SK-N-SH treated with all-trans-retinoic acid at 6 μM for 48 hours (cell line): Measurements from ENCODE around the gene SYNJ2.
"Not testable (repeated sequence)": the region's sequence is repeated elsewhere in the genome, so short reads cannot be mapped to it uniquely, and the experiment has no call there.

Experiments
- ATAC-seq: fragments of 200-7000 bp; cut with Tn5 transposase; 3 replicates; pipeline ENCODE4 v1.9.1; 2020; ENCODE audit warnings: mild to moderate bottlenecking, moderate library complexity
- ARNTL ChIP-seq: fragments of 450-650 bp; formaldehyde crosslinking; IDR thresholded peaks from 2 replicates; pipeline ENCODE4 v1.5.0; 2020; ENCODE audit warnings: low read depth, mild to moderate bottlenecking, moderate library complexity, borderline replicate concordance
- BACH2 ChIP-seq: fragments of 250-450 bp; sonication (Bioruptor Pico); IDR thresholded peaks from 2 replicates; pipeline ENCODE4 v1.9.0; 2021; ENCODE audit warnings: mild to moderate bottlenecking, borderline replicate concordance
- CSRNP3 ChIP-seq: fragments of 250-450 bp; sonication (Bioruptor Pico); IDR thresholded peaks from 2 replicates; pipeline ENCODE4 v1.5.1; 2021; ENCODE audit warnings: mild to moderate bottlenecking, moderate library complexity
- ESRRG ChIP-seq: fragments of 250-450 bp; sonication (Bioruptor Pico); IDR thresholded peaks from 2 replicates; pipeline ENCODE4 v1.6.1; 2021; ENCODE audit warnings: mild to moderate bottlenecking
- GLIS3 ChIP-seq: fragments of 250-450 bp; sonication (Bioruptor Pico); IDR thresholded peaks from 2 replicates; pipeline ENCODE4 v1.5.0; 2020; ENCODE audit warnings: mild to moderate bottlenecking, moderate library complexity
- ISL1 ChIP-seq: fragments of 250-450 bp; sonication (Bioruptor Pico); IDR thresholded peaks from 2 replicates; pipeline ENCODE4 v2.1.2; 2022; ENCODE audit warnings: mild to moderate bottlenecking, moderate library complexity
- OSR1 ChIP-seq: fragments of 250-450 bp; sonication (Bioruptor Pico); IDR thresholded peaks from 2 replicates; pipeline ENCODE4 v1.8.0; 2022; ENCODE audit warnings: moderate library complexity, mild to moderate bottlenecking, inconsistent platforms
- POU6F1 ChIP-seq: fragments of 250-450 bp; sonication (Bioruptor Pico); IDR thresholded peaks from 2 replicates; pipeline ENCODE4 v1.8.0; 2021; ENCODE audit warnings: low read depth, mild to moderate bottlenecking, moderate library complexity, borderline replicate concordance
- PPARA ChIP-seq: fragments of 250-450 bp; sonication (Bioruptor Pico); IDR thresholded peaks from 2 replicates; pipeline ENCODE4 v1.5.0; 2020; ENCODE audit warnings: mild to moderate bottlenecking, borderline replicate concordance
- RARB ChIP-seq: fragments of 250-450 bp; sonication (Bioruptor Pico); IDR thresholded peaks from 2 replicates; pipeline ENCODE4 v1.8.0; 2021; ENCODE audit warnings: mild to moderate bottlenecking, moderate library complexity
- SNAI2 ChIP-seq: fragments of 250-450 bp; sonication (Bioruptor Pico); IDR thresholded peaks from 2 replicates; pipeline ENCODE4 v1.5.0; 2020; ENCODE audit warnings: mild to moderate bottlenecking, moderate library complexity
- TCF4 ChIP-seq: fragments of 250-450 bp; sonication (Bioruptor Pico); IDR thresholded peaks from 2 replicates; pipeline ENCODE4 v1.8.0; 2021; ENCODE audit warnings: mild to moderate bottlenecking, moderate library complexity, borderline replicate concordance
- TOX ChIP-seq: fragments of 250-450 bp; sonication (Bioruptor Pico); IDR thresholded peaks from 2 replicates; pipeline ENCODE4 v1.8.0; 2021; ENCODE audit warnings: mild to moderate bottlenecking, moderate library complexity, borderline replicate concordance
- TSHZ2 ChIP-seq: fragments of 250-450 bp; sonication (Bioruptor Pico); IDR thresholded peaks from 2 replicates; pipeline ENCODE4 v1.5.0; 2020; ENCODE audit warnings: mild to moderate bottlenecking, moderate library complexity
- ZC3H10 ChIP-seq: fragments of 250-450 bp; sonication (Bioruptor Pico); IDR thresholded peaks from 2 replicates; pipeline ENCODE4 v1.5.1; 2021; ENCODE audit warnings: mild to moderate bottlenecking, moderate library complexity
- ZFP30 ChIP-seq: fragments of 450-650 bp; formaldehyde crosslinking; IDR thresholded peaks from 2 replicates; pipeline ENCODE4 v1.5.0; 2022; ENCODE audit warnings: mild to moderate bottlenecking, moderate library complexity
- ZNF565 ChIP-seq: fragments of 450-650 bp; formaldehyde crosslinking; conservative IDR thresholded peaks from 2 replicates; pipeline ENCODE4 v1.5.0; 2020; ENCODE audit warnings: low read depth, mild to moderate bottlenecking, moderate library complexity
- ZNF70 ChIP-seq: fragments of 450-650 bp; formaldehyde crosslinking; IDR thresholded peaks from 2 replicates; pipeline ENCODE4 v1.5.0; 2020; ENCODE audit warnings: mild to moderate bottlenecking, moderate library complexity
- ZNF8 ChIP-seq: fragments of 450-650 bp; formaldehyde crosslinking; IDR thresholded peaks from 2 replicates; pipeline ENCODE4 v1.5.0; 2020; ENCODE audit warnings: mild to moderate bottlenecking, moderate library complexity
- TF ChIP-seq, protein P1 (sequence below): fragments of 250-450 bp; sonication (Bioruptor Pico); IDR thresholded peaks from 2 replicates; pipeline ENCODE4 v1.8.0; 2020; ENCODE audit warnings: mild to moderate bottlenecking, moderate library complexity, borderline replicate concordance

SYNJ2 gene

GRCh38 chr6:157964100-157964499 lies 17.6 kb upstream of the SYNJ2 start:
- no peak for TF ChIP-seq RARB (CRISPR knock-in tag)
- no peak for TF ChIP-seq TSHZ2 (CRISPR knock-in tag)
- TF ChIP-seq ZNF8 (CRISPR knock-in tag) = no peak
- TF ChIP-seq, all 23 proteins: peak for 0
- ATAC-seq = no peak

DNA sequence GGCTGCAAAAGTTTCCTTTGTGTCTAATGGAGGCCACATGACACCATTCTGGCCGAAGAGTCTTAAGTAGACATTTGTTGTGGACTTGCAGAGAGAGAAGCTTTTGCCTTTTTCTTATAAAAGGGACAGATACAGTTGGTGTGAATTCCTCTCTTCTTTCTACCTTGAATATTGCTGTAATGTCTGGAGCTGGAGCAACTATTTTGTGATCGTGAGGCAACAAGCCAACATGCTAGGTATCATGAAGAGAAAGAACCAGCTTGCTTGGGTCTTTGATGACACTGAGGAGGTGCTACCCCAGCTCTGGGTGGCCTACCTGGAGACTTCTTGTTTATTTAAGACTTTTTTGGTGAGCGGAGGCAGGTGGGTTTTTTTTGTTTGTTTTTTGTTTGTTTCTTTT lies 16.3 kb upstream of the SYNJ2 start:
- ATAC-seq = no peak
- TF ChIP-seq ZC3H10 (CRISPR knock-in tag) (no peak), TOX (CRISPR knock-in tag) (no peak), CSRNP3 (CRISPR knock-in tag) (no peak), GLIS3 (CRISPR knock-in tag) (no peak), OSR1 (CRISPR knock-in tag) (no peak), PPARA (no peak)
- TF ChIP-seq, all 23 proteins: peak for 0

DNA sequence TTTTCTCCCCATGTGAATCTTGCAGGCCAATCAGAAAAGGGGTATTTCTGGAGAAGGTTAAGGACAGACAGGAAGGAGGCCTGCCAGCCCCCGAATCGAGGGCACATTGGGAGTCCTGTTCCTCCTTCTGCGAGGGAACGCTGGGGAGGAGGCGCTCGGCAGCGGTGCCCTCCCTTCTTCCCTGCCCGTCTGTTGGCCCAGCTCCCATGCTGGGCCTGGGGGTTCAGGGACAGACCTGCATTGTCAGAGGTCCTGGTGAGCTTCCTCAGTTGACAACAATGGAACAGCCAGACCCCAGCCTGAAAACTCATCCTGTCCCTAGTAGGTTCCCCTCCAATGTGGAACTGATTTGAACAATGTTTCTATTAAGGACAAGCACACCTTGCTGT lies 15.1 kb upstream of the SYNJ2 start:
- no peak for TF ChIP-seq CSRNP3 (CRISPR knock-in tag)
- no peak for TF ChIP-seq RARB (CRISPR knock-in tag)
- no peak for TF ChIP-seq BACH2
- no peak for ATAC-seq

GRCh38 chr6:157967020-157967419 lies 14.6 kb upstream of the SYNJ2 start:
- ATAC-seq = no peak
- TF ChIP-seq ISL1 (CRISPR knock-in tag) (no peak), ARNTL (CRISPR knock-in tag) (no peak), BACH2 (no peak), ZNF70 (CRISPR knock-in tag) (no peak), TOX (CRISPR knock-in tag) (no peak)
- TF ChIP-seq, protein P1, sequence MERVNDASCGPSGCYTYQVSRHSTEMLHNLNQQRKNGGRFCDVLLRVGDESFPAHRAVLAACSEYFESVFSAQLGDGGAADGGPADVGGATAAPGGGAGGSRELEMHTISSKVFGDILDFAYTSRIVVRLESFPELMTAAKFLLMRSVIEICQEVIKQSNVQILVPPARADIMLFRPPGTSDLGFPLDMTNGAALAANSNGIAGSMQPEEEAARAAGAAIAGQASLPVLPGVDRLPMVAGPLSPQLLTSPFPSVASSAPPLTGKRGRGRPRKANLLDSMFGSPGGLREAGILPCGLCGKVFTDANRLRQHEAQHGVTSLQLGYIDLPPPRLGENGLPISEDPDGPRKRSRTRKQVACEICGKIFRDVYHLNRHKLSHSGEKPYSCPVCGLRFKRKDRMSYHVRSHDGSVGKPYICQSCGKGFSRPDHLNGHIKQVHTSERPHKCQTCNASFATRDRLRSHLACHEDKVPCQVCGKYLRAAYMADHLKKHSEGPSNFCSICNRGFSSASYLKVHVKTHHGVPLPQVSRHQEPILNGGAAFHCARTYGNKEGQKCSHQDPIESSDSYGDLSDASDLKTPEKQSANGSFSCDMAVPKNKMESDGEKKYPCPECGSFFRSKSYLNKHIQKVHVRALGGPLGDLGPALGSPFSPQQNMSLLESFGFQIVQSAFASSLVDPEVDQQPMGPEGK (CRISPR knock-in tag) = no peak

GRCh38 chr6:157967486-157967885 lies 14.2 kb upstream of the SYNJ2 start:
- TF ChIP-seq ISL1 (CRISPR knock-in tag) (no peak), GLIS3 (CRISPR knock-in tag) (no peak), OSR1 (CRISPR knock-in tag) (no peak), ZNF565 (no peak), ZNF8 (CRISPR knock-in tag) (no peak), ZNF70 (CRISPR knock-in tag) (no peak), TCF4 (CRISPR knock-in tag) (no peak), ESRRG (CRISPR knock-in tag) (no peak), RARB (CRISPR knock-in tag) (no peak), POU6F1 (no peak), ZFP30 (CRISPR knock-in tag) (no peak), PPARA (no peak), CSRNP3 (CRISPR knock-in tag) (no peak), SNAI2 (CRISPR knock-in tag) (no peak), ARNTL (CRISPR knock-in tag) (no peak), ZC3H10 (CRISPR knock-in tag) (no peak)
- ATAC-seq = no peak

DNA sequence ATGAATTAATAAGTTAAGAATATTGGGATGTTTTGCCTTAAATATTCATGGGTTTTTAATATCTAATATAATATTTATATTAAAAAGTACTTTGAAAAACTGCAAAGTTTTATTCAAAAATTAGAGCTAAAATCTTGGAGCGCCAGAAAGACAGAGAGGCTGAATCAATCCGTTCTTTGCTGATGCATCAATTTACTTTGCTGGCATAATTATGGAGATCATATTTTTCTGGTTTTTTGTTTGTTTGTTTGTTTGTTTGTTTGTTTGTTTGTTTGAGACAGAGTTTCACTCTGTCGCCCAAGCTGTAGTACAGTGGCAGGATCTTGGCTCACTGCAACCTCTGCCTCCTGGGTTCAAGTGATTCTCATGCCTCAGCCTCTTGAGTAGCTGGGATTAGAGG lies 9.5 kb upstream of the SYNJ2 start:
- ATAC-seq = not testable (repeated sequence)
